Neural cell (in vitro differentiated cells): Measurements from ENCODE around the gene RFX4. TPM values are rescaled to one million over a fixed set of nuclear protein-coding genes. Genes with fewer than 3 reads are reported as not detected.

Source experiments
- H2AFZ ChIP-seq: fragments of 200-600, 300-800 bp; sonication (generic), shearing (Covaris generic); 2 replicates; pipeline ENCODE4 v1.6.0; 2014; ENCODE audit warnings: low read depth, mild to moderate bottlenecking, antibody characterized with exemption, low read length, moderate library complexity
- H3F3A ChIP-seq: fragments of 200-600 bp; shearing (Covaris generic); 2 replicates; pipeline ENCODE4 v1.6.1; 2016; ENCODE audit warnings: mild to moderate bottlenecking, moderate library complexity, mixed read lengths, antibody characterized with exemption, low read length; ENCODE audit not compliant: insufficient read depth, poor library complexity, severe bottlenecking
- H3K27ac ChIP-seq: fragments of 200-600, 300-800 bp; sonication (generic), shearing (Covaris generic); 2 replicates; pipeline ENCODE4 v1.5.1; 2014; ENCODE audit warnings: mild to moderate bottlenecking, low read length, moderate library complexity
- H3K27me3 ChIP-seq: fragments of 300-800, 200-600 bp; sonication (generic), shearing (Covaris generic); 2 replicates; pipeline ENCODE4 v1.6.0; 2014; ENCODE audit warnings: mild to moderate bottlenecking, low read depth, low read length, moderate library complexity; ENCODE audit not compliant: insufficient read depth
- H3K36me3 ChIP-seq: fragments of 300-800, 200-600 bp; sonication (generic), shearing (Covaris generic); 2 replicates; pipeline ENCODE4 v1.5.1; 2014; ENCODE audit warnings: mild to moderate bottlenecking, antibody characterized with exemption, low read length, moderate library complexity; ENCODE audit not compliant: insufficient read depth
- H3K4me2 ChIP-seq: fragments of 300-800, 200-600 bp; sonication (generic), shearing (Covaris generic); 2 replicates; pipeline ENCODE4 v1.6.0; 2014; ENCODE audit warnings: mild to moderate bottlenecking, low read length
- H3K4me3 ChIP-seq: fragments of 300-800, 200-600 bp; sonication (generic), shearing (Covaris generic); 2 replicates; pipeline ENCODE4 v1.5.1; 2014; ENCODE audit warnings: mild to moderate bottlenecking, low read length, moderate library complexity
- H3K79me2 ChIP-seq: fragments of 200-600 bp; shearing (Covaris generic); replicated peaks from 2 replicates; pipeline ENCODE4 v1.6.0; 2014; ENCODE audit warnings: mild to moderate bottlenecking, low read length, moderate library complexity; ENCODE audit not compliant: insufficient read depth
- H3K9ac ChIP-seq: fragments of 300-800, 200-600 bp; sonication (generic), shearing (Covaris generic); 2 replicates; pipeline ENCODE4 v1.6.1; 2016; ENCODE audit warnings: mild to moderate bottlenecking, low read length, mixed read lengths
- H3K9me2 ChIP-seq: fragments of 200-600 bp; shearing (Covaris generic); 2 replicates; pipeline ENCODE4 v1.6.1; 2016; ENCODE audit warnings: mild to moderate bottlenecking, low read length, mixed read lengths; ENCODE audit not compliant: insufficient read depth
- H3K9me3 ChIP-seq: fragments of 200-600, 300-800 bp; sonication (generic), shearing (Covaris generic); 2 replicates; pipeline ENCODE4 v1.6.1; 2016; ENCODE audit warnings: mild to moderate bottlenecking, mixed run types, low read length, moderate library complexity, mixed read lengths
- H4K20me1 ChIP-seq: fragments of 200-600 bp; shearing (Covaris generic); 2 replicates; pipeline ENCODE4 v1.6.1; 2016; ENCODE audit warnings: mild to moderate bottlenecking, mixed run types; ENCODE audit not compliant: insufficient read depth
- CTCF ChIP-seq: fragments of 450-650 bp; IDR thresholded peaks from 2 replicates; pipeline ENCODE4 v1.5.1; 2014; ENCODE audit warnings: antibody characterized with exemption, mild to moderate bottlenecking, moderate library complexity; ENCODE audit not compliant: poor library complexity, severe bottlenecking
- EP300 ChIP-seq: fragments of 450-650 bp; conservative IDR thresholded peaks from 2 replicates; pipeline ENCODE4 v1.6.1; 2014; ENCODE audit warnings: antibody characterized with exemption, mild to moderate bottlenecking, moderate library complexity; ENCODE audit not compliant: poor library complexity, severe bottlenecking
- EZH2 ChIP-seq: fragments of 200-600, 300-800 bp; shearing (Covaris generic), sonication (generic); IDR thresholded peaks from 2 replicates; pipeline ENCODE4 v1.6.1; 2014; ENCODE audit warnings: antibody characterized with exemption, low read length, borderline replicate concordance, mild to moderate bottlenecking; ENCODE audit not compliant: insufficient read depth, poor library complexity, severe bottlenecking
- MXI1 ChIP-seq: fragments of 450-650 bp; conservative IDR thresholded peaks from 2 replicates; pipeline ENCODE4 v1.6.1; 2014; ENCODE audit warnings: antibody characterized with exemption, mild to moderate bottlenecking; ENCODE audit not compliant: poor library complexity, severe bottlenecking
- POLR2AphosphoS5 ChIP-seq: IDR thresholded peaks from 2 replicates; pipeline ENCODE4 v1.6.1; 2012
- RAD21 ChIP-seq: fragments of 450-650 bp; conservative IDR thresholded peaks from 2 replicates; pipeline ENCODE4 v1.6.1; 2014; ENCODE audit warnings: antibody characterized with exemption, mild to moderate bottlenecking, moderate library complexity
- REST ChIP-seq: IDR thresholded peaks from 2 replicates; pipeline ENCODE4 v1.6.1; 2012; ENCODE audit warnings: borderline replicate concordance
- SMC3 ChIP-seq: fragments of 450-650 bp; conservative IDR thresholded peaks from 2 replicates; pipeline ENCODE4 v1.6.1; 2014; ENCODE audit warnings: antibody characterized with exemption, mild to moderate bottlenecking, moderate library complexity; ENCODE audit not compliant: poor library complexity
- TAF1 ChIP-seq: IDR thresholded peaks from 2 replicates; pipeline ENCODE4 v1.6.1; 2012; ENCODE audit warnings: low read depth
- polyA plus RNA-seq: library from polyadenylated mRNA; depleted of rRNA; stranded (reverse); fragments of >200 nt; gene quantifications from 2 replicates; pipeline ENCODE4 v1.2.3, GENCODE V29; 2014

RFX4 gene
- polyA plus RNA-seq, 1 donor from 2014 or later: 0.22 TPM

GRCh38 chr12:106780010-106780631 is 197.3 kb downstream of the RFX4 start:
- Histone ChIP-seq H3K4me3 (no peak overlapping the region), H4K20me1 (no peaks in the 10 kb centered on the region), H3K27ac (no peak overlapping the region)

DNA sequence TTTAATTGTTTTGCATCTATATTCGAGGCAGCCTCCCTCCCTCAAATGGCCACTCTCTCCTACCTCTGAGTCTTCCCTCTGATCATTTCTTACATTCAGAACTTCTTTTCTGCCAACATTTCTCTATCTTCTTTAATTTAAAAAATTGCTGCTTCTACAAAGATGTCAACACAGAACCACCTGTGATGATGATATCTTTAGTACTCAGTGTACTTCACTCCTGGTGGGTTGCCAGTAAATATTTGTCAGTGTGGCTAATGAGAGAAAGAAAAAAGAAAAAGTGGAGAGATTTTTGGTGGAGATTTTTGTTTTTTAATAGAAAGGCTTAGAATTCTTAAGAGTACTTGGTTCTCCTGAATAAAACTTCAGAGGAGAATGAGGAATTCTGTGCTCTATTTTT is 199.8 kb downstream of the RFX4 start:
- Histone ChIP-seq H3K27me3 (no peaks in the 10 kb centered on the region), H3F3A (no peaks in the 10 kb centered on the region), H3K9ac (no peak overlapping the region), H3K9me3 (no peaks in the 10 kb centered on the region), H3K27ac (no peak overlapping the region), H3K9me2 (no peaks in the 10 kb centered on the region), H2AFZ (no peak overlapping the region), H3K4me2 (no peak overlapping the region), H3K79me2 (peaks cover 36% of the 10 kb centered on the region), H3K4me3 (no peak overlapping the region), H3K36me3 (peaks cover 9% of the 10 kb centered on the region), H4K20me1 (no peaks in the 10 kb centered on the region)
- TF ChIP-seq EP300: no peak
- no peak for TF ChIP-seq RAD21
- TF ChIP-seq REST: no peak
- no peak for TF ChIP-seq TAF1
- no peak for TF ChIP-seq POLR2AphosphoS5
- TF ChIP-seq MXI1: no peak
- TF ChIP-seq EZH2: no peak

More at GRCh38 chr12:106780010-106780631, 197.3 kb downstream of the RFX4 start:
- Histone ChIP-seq H3K9me3 (no peaks in the 10 kb centered on the region), H3F3A (no peaks in the 10 kb centered on the region), H3K9me2 (no peaks in the 10 kb centered on the region), H3K79me2 (peaks cover 59% of the 10 kb centered on the region), H3K36me3 (peaks cover 5% of the 10 kb centered on the region), H3K4me2 (no peak overlapping the region), H2AFZ (no peak overlapping the region), H3K9ac (no peak overlapping the region), H3K27me3 (no peaks in the 10 kb centered on the region)
- TF ChIP-seq EP300 (no peak), CTCF (no peak), POLR2AphosphoS5 (no peak), REST (no peak), SMC3 (no peak), RAD21 (no peak)
